ENCODE results near the gene PAM.

DNA sequence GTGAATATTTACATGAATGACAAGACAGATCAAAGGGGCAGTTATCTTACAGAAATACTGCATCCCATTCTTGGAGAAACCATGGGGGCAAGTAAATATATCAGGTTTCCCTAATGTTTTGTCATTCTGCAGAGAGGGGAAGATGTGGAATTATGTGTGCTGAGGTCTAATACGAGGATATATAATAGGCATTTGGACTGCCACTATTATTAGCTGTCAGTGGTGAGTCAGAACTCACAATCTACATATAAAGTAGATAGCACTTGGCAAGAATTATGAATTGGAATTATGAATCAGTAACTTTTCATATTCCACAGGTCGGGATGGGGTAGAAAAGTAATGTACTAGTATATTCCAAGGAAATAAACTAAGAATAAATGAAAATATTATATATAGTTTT lies 243.1 kb downstream of the PAM start:
- TF ChIP-seq, protein P1, sequence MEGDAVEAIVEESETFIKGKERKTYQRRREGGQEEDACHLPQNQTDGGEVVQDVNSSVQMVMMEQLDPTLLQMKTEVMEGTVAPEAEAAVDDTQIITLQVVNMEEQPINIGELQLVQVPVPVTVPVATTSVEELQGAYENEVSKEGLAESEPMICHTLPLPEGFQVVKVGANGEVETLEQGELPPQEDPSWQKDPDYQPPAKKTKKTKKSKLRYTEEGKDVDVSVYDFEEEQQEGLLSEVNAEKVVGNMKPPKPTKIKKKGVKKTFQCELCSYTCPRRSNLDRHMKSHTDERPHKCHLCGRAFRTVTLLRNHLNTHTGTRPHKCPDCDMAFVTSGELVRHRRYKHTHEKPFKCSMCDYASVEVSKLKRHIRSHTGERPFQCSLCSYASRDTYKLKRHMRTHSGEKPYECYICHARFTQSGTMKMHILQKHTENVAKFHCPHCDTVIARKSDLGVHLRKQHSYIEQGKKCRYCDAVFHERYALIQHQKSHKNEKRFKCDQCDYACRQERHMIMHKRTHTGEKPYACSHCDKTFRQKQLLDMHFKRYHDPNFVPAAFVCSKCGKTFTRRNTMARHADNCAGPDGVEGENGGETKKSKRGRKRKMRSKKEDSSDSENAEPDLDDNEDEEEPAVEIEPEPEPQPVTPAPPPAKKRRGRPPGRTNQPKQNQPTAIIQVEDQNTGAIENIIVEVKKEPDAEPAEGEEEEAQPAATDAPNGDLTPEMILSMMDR (conservative IDR thresholded peaks at IDR 0.05; ENCODE audit: low read depth, low read length): no peak
- TF ChIP-seq EZH2 (IDR thresholded peaks at IDR 0.05; ENCODE audit: borderline replicate concordance, low read depth, low read length, poor library complexity, severe bottlenecking): no peak

Measured in A673 (cell line).